Caco-2 (cell line): ENCODE data around the gene ETV2. TPM values are rescaled to one million over a fixed set of nuclear protein-coding genes. Genes with fewer than 3 reads are reported as not detected.

Source experiments
- BruUV-seq: library from RNA; stranded (reverse); fragments of 400-500 nt; replicated peaks from 2 replicates; lab custom pipeline; 2021; lab: Mats Ljungman, UMichigan
- CTCF ChIA-PET: fragments of 300-600 bp; sonication (Branson Sonifier 250); formaldehyde crosslinking; loops from one replicate; lab custom pipeline; 2022; ENCODE audit warnings: antibody characterized with exemption; lab: Charles Lee
- POLR2A ChIA-PET: fragments of 300-600 bp; sonication (Branson Sonifier 250); formaldehyde crosslinking; loops from one replicate; lab custom pipeline; 2022; ENCODE audit warnings: antibody characterized with exemption; lab: Charles Lee
- DNase-seq, 2 experiments: peaks; one replicate each; pipeline versions ENCODE4 v3.0.0 to v3.0.0-alpha.2; 2020 to 2022
- H3K27me3 ChIP-seq: replicated peaks from 2 replicates; pipeline ENCODE4 v1.6.0; 2011; ENCODE audit warnings: low read length; ENCODE audit not compliant: control insufficient read depth, insufficient read depth
- H3K36me3 ChIP-seq: 2 replicates; pipeline ENCODE4 v1.5.1; 2011; ENCODE audit warnings: low read length; ENCODE audit not compliant: control insufficient read depth, insufficient read depth
- H3K4me1 ChIP-seq: fragments of 250-450 bp; sonication (Bioruptor Pico); 2 replicates; pipeline ENCODE4 v1.5.1; 2020; ENCODE audit warnings: mild to moderate bottlenecking
- H3K4me3 ChIP-seq: 2 replicates; pipeline ENCODE4 v1.5.1; 2011; ENCODE audit warnings: low read depth, mild to moderate bottlenecking, control low read depth, low read length
- H3K9me3 ChIP-seq: fragments of 250-450 bp; sonication (Bioruptor Pico); 2 replicates; pipeline ENCODE4 v1.5.1; 2020; ENCODE audit warnings: mild to moderate bottlenecking, moderate library complexity
- H3K27ac Mint-ChIP-seq: one replicate; pipeline ENCODE4 v1.8.0; 2022; ENCODE audit warnings: mixed read lengths; ENCODE audit not compliant: unreplicated experiment
- H3K27me3 Mint-ChIP-seq: one replicate; pipeline ENCODE4 v1.8.0; 2022; ENCODE audit warnings: mixed read lengths; ENCODE audit not compliant: insufficient read depth, unreplicated experiment
- H3K36me3 Mint-ChIP-seq: one replicate; pipeline ENCODE4 v1.8.0; 2022; ENCODE audit warnings: mild to moderate bottlenecking, mixed read lengths; ENCODE audit not compliant: insufficient read depth, unreplicated experiment
- H3K4me1 Mint-ChIP-seq: one replicate; pipeline ENCODE4 v1.8.0; 2022; ENCODE audit warnings: low read depth, mixed read lengths; ENCODE audit not compliant: unreplicated experiment
- H3K4me3 Mint-ChIP-seq: one replicate; pipeline ENCODE4 v1.8.0; 2022; ENCODE audit warnings: mild to moderate bottlenecking, moderate library complexity, mixed read lengths; ENCODE audit not compliant: unreplicated experiment
- H3K9me3 Mint-ChIP-seq: one replicate; pipeline ENCODE4 v1.8.0; 2022; ENCODE audit warnings: mixed read lengths; ENCODE audit not compliant: unreplicated experiment
- intact Hi-C: fragments of 100-400 bp; cut with micrococcal nuclease; formaldehyde crosslinking; loops from one replicate; pipeline ENCODE4 v1.10.0; 2022; ENCODE audit not compliant: unreplicated experiment
- total RNA-seq: library from RNA; stranded (reverse); gene quantifications from 2 replicates; pipeline ENCODE4 v1.2.3, GENCODE V29; 2022
- TF ChIP-seq, protein P1 (sequence below), 2 experiments: fragments of 200-600 bp in 1 of 2; IDR thresholded peaks; 1 replicate in 1 of 2; 2 replicates in 1 of 2; pipeline versions ENCODE4 v1.5.1 to v1.8.0; 2011 to 2022; ENCODE audit warnings: antibody characterized with exemption in 1 of 2, control low read depth in 1 of 2, inconsistent platforms in 1 of 2, low read depth in 1 of 2, low read length in 1 of 2, mild to moderate bottlenecking in 1 of 2, moderate library complexity in 1 of 2; ENCODE audit not compliant: insufficient read depth in 1 of 2, severe bottlenecking in 1 of 2, unreplicated experiment in 1 of 2

The ETV2 gene
- total RNA-seq, 1 experiment from 2014 or later: 0.77 TPM

GRCh38 chr19:35666251-35666913, 24.8 kb downstream of the ETV2 start, which contains the start of gene UPK1A:
TSS of gene UPK1A (plus strand) at chr19:35666517. CDS start at chr19:35666813, 296 bp downstream.
- Histone ChIP-seq H3K36me3 (no peaks in the 10 kb centered on the region), H3K9me3 (no peaks in the 10 kb centered on the region), H3K27me3 (no peaks in the 10 kb centered on the region), H3K4me1 (peaks cover 3% of the 10 kb centered on the region; the same call in 1 of the 2 replicates), H3K4me3 (no peak within 1 kb of the TSS)
- no TSS peak for BruUV-seq
- ChIA-PET CTCF (no interaction called here), POLR2A (no interaction called here)
- intact Hi-C loops: no loop called here
- TF ChIP-seq, protein P1, sequence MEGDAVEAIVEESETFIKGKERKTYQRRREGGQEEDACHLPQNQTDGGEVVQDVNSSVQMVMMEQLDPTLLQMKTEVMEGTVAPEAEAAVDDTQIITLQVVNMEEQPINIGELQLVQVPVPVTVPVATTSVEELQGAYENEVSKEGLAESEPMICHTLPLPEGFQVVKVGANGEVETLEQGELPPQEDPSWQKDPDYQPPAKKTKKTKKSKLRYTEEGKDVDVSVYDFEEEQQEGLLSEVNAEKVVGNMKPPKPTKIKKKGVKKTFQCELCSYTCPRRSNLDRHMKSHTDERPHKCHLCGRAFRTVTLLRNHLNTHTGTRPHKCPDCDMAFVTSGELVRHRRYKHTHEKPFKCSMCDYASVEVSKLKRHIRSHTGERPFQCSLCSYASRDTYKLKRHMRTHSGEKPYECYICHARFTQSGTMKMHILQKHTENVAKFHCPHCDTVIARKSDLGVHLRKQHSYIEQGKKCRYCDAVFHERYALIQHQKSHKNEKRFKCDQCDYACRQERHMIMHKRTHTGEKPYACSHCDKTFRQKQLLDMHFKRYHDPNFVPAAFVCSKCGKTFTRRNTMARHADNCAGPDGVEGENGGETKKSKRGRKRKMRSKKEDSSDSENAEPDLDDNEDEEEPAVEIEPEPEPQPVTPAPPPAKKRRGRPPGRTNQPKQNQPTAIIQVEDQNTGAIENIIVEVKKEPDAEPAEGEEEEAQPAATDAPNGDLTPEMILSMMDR (IDR thresholded peaks at IDR 0.05; ENCODE audit: insufficient read depth in 1 of 2, low read depth in 1 of 2, low read length in 1 of 2, severe bottlenecking in 1 of 2, unreplicated experiment in 1 of 2): no peak
- peaks cover 6% of the 10 kb centered on the region for H3K4me1 Mint-ChIP-seq
- H3K27me3 Mint-ChIP-seq: peaks cover 5% of the 10 kb centered on the region
- peak in 1 of 2 experiments; percentile 30 for DNase-seq
- no peak within 1 kb of the TSS for H3K4me3 Mint-ChIP-seq
- no peak within 1 kb of the TSS for H3K27ac Mint-ChIP-seq
- no peaks in the 10 kb centered on the region for H3K9me3 Mint-ChIP-seq
- H3K36me3 Mint-ChIP-seq: peaks cover 19% of the 10 kb centered on the region

DNA sequence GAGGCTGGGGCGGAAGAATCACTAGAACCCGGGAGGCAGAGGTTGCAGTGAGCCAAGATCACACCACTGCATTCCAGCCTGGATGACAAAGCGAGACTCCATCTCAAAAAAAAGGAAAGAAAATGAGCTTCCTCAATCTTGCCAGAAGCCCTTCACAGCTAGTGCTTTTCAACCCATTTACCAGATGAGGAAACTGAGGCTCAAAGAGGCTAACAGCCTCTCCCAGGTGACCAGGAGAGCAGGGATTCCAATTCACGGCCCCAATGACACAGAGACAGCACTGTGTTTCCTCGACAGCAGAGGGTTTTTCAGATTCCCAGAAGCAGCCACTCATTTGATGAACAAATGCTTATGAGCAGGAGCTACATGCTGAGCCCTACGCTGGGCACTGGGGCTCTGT, 28.0 kb downstream of the ETV2 start:
- Mint-ChIP-seq H3K27ac (no peak overlapping the region), H3K4me1 (peaks cover 22% of the 10 kb centered on the region), H3K4me3 (no peak overlapping the region), H3K9me3 (no peaks in the 10 kb centered on the region), H3K36me3 (no peaks in the 10 kb centered on the region), H3K27me3 (peaks cover 5% of the 10 kb centered on the region)
- no peak for DNase-seq
- no peak overlapping the region for H3K4me3 ChIP-seq
- intact Hi-C loops: no loop called here
- CTCF ChIA-PET: no interaction called here
- H3K27me3 ChIP-seq: no peaks in the 10 kb centered on the region
- no peaks in the 10 kb centered on the region for H3K9me3 ChIP-seq
- no TSS peak for BruUV-seq
- POLR2A ChIA-PET: no interaction called here
- TF ChIP-seq, protein P1 (IDR thresholded peaks at IDR 0.05; ENCODE audit: insufficient read depth in 1 of 2, low read depth in 1 of 2, low read length in 1 of 2, severe bottlenecking in 1 of 2, unreplicated experiment in 1 of 2): no peak
- no peaks in the 10 kb centered on the region for H3K36me3 ChIP-seq
- H3K4me1 ChIP-seq: peaks cover 9% of the 10 kb centered on the region; the same call in 1 of the 2 replicates

GRCh38 chr19:35669974-35670373, 28.4 kb downstream of the ETV2 start:
- Mint-ChIP-seq H3K4me1 (peaks cover 22% of the 10 kb centered on the region), H3K36me3 (no peaks in the 10 kb centered on the region), H3K27ac (no peak overlapping the region), H3K4me3 (no peak overlapping the region), H3K27me3 (peaks cover 5% of the 10 kb centered on the region), H3K9me3 (no peaks in the 10 kb centered on the region)
- no peaks in the 10 kb centered on the region for H3K9me3 ChIP-seq
- DNase-seq: no peak
- H3K4me1 ChIP-seq: peaks cover 9% of the 10 kb centered on the region; the same call in 1 of the 2 replicates
- no peaks in the 10 kb centered on the region for H3K27me3 ChIP-seq
- TF ChIP-seq, protein P1 (IDR thresholded peaks at IDR 0.05; ENCODE audit: insufficient read depth in 1 of 2, low read depth in 1 of 2, low read length in 1 of 2, severe bottlenecking in 1 of 2, unreplicated experiment in 1 of 2): no peak
- no TSS peak for BruUV-seq
- no peaks in the 10 kb centered on the region for H3K36me3 ChIP-seq
- intact Hi-C loops: no loop called here
- ChIA-PET CTCF (no interaction called here), POLR2A (no interaction called here)
- no peak overlapping the region for H3K4me3 ChIP-seq
